PC-3 (cell line): ENCODE results near the gene STAC2. TPM values are rescaled to one million over a fixed set of nuclear protein-coding genes. Genes with fewer than 3 reads are reported as not detected.
A peak's percentile ranks its signal among the peaks of the same experiment; 100 is the strongest.

Experiments used
- ATAC-seq: fragments of 200-7000 bp; cut with Tn5 transposase; 2 replicates; pipeline ENCODE4 v1.9.1; 2020; ENCODE audit warnings: mild to moderate bottlenecking, moderate library complexity
- BruUV-seq: library from RNA; stranded (reverse); fragments of 400-500 nt; replicated peaks from 2 replicates; lab custom pipeline; 2021; lab: Mats Ljungman, UMichigan
- CTCF ChIA-PET: fragments of 300-600 bp; sonication (Branson Sonifier 250); formaldehyde crosslinking; loops from one replicate; lab custom pipeline; 2022; ENCODE audit warnings: antibody characterized with exemption; lab: Charles Lee
- POLR2A ChIA-PET: fragments of 300-600 bp; sonication (Branson Sonifier 250); formaldehyde crosslinking; loops from one replicate; lab custom pipeline; 2022; ENCODE audit warnings: antibody characterized with exemption; ENCODE audit not compliant: unreplicated experiment; lab: Charles Lee
- DNase-seq: peaks from one replicate; pipeline ENCODE4 v3.0.0-alpha.2; 2015
- H2AFZ ChIP-seq: fragments of 300-600 bp; sonication (generic); 2 replicates; pipeline ENCODE4 v1.6.0; 2016; ENCODE audit warnings: antibody characterized with exemption, low read length
- H3F3A ChIP-seq: fragments of 300-600 bp; sonication (generic); one replicate; pipeline ENCODE4 v1.6.0; 2017; ENCODE audit warnings: antibody characterized with exemption, low read length, control low read depth, mild to moderate bottlenecking; ENCODE audit not compliant: unreplicated experiment
- H3K27ac ChIP-seq: fragments of 300-600 bp; sonication (generic); 2 replicates; pipeline ENCODE4 v1.5.1; 2016; ENCODE audit warnings: mild to moderate bottlenecking, low read length
- H3K27me3 ChIP-seq: fragments of 300-600 bp; sonication (generic); 2 replicates; pipeline ENCODE4 v1.6.1; 2016; ENCODE audit warnings: low read length, mixed read lengths
- H3K36me3 ChIP-seq: fragments of 300-600 bp; sonication (generic); 2 replicates; pipeline ENCODE4 v1.6.1; 2016; ENCODE audit warnings: low read depth, mixed run types, low read length, mixed read lengths
- H3K4me1 ChIP-seq: fragments of 300-600 bp; sonication (generic); 2 replicates; pipeline ENCODE4 v1.5.1; 2016; ENCODE audit warnings: low read length; ENCODE audit not compliant: insufficient read depth
- H3K4me2 ChIP-seq: fragments of 300-600 bp; sonication (generic); 2 replicates; pipeline ENCODE4 v1.6.0; 2016; ENCODE audit warnings: low read length
- H3K4me3 ChIP-seq: fragments of 300-600 bp; sonication (generic); 2 replicates; pipeline ENCODE4 v1.5.1; 2016; ENCODE audit warnings: mild to moderate bottlenecking, low read length, mixed read lengths
- H3K79me2 ChIP-seq: fragments of 300-600 bp; sonication (generic); 2 replicates; pipeline ENCODE4 v1.6.1; 2017; ENCODE audit warnings: low read length, mixed read lengths
- H3K9ac ChIP-seq: fragments of 300-600 bp; sonication (generic); 2 replicates; pipeline ENCODE4 v1.6.0; 2016; ENCODE audit warnings: mild to moderate bottlenecking, low read length
- H3K9me2 ChIP-seq: fragments of 300-600 bp; sonication (generic); replicated peaks from 2 replicates; pipeline ENCODE4 v1.6.1; 2016; ENCODE audit warnings: mixed run types, low read length, mixed read lengths
- H3K9me3 ChIP-seq: fragments of 300-600 bp; sonication (generic); 2 replicates; pipeline ENCODE4 v1.6.1; 2016; ENCODE audit warnings: low read length, mixed read lengths
- H4K20me1 ChIP-seq: fragments of 300-600 bp; sonication (generic); 2 replicates; pipeline ENCODE4 v1.6.1; 2016; ENCODE audit warnings: low read length, mixed read lengths
- EZH2 ChIP-seq: fragments of 300-600 bp; sonication (generic); IDR thresholded peaks from one replicate; pipeline ENCODE4 v1.6.1; 2017; ENCODE audit warnings: antibody characterized with exemption, mild to moderate bottlenecking, low read length; ENCODE audit not compliant: unreplicated experiment
- EZH2phosphoT487 ChIP-seq: fragments of 300-600 bp; sonication (generic); IDR thresholded peaks from 2 replicates; pipeline ENCODE4 v1.6.1; 2018; ENCODE audit warnings: mild to moderate bottlenecking, antibody characterized with exemption, low read length, borderline replicate concordance
- intact Hi-C: fragments of 100-400 bp; cut with micrococcal nuclease; formaldehyde crosslinking; loops from 2 replicates; pipeline ENCODE4 v1.9.0; 2023
- total RNA-seq: library from RNA; depleted of rRNA; stranded (reverse); fragments of >200 nt; gene quantifications from 2 replicates; pipeline ENCODE4 v1.2.3, GENCODE V29; 2014
- TF ChIP-seq, protein P1 (sequence below): fragments of 300-600 bp; sonication (generic); conservative IDR thresholded peaks from 2 replicates; pipeline ENCODE4 v1.5.1; 2017; ENCODE audit warnings: antibody characterized with exemption, low read depth, mild to moderate bottlenecking, low read length

Gene STAC2
- total RNA-seq, 1 experiment from 2014 or later = not detected

DNA sequence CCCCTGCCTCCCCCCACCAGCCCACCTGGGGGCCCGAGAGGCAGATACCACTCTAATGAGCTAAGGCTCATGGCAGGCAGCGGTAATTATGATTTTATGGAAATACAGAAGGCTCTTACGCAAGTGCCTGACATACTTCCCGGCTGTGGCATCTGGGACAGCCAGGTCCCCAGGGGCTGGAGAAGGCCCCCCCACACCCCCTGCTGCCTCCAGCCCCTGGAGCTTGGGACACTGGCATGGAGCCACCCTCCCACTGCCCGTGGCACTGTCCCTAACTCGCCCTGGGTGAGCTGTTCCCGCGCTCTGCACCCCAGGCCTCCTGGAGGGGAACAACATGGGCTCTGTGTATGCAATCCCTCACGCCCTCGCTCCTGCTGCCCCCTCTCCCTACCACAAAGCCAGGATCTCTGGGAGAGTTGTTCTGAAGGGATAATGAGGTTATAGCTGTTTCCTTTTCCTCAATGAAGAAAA lies 5.4 kb upstream of the STAC2 start:
- H3K79me2 ChIP-seq = no peaks in the 10 kb centered on the region
- intact Hi-C loops = loop anchor here (10.0 kb wide), 1 partner anchor 166 kb away; no protein-coding TSS in a partner anchor
- no peaks in the 10 kb centered on the region for H3F3A ChIP-seq
- DNase-seq (no peak), ATAC-seq (no peak)
- ChIA-PET POLR2A (no interaction called here), CTCF (interaction anchor here (0.6 kb wide), 1 partner anchor 80 kb away, joined by 6 read pairs; the partner anchor contains the start of gene PLXDC1)
- no peaks in the 10 kb centered on the region for H3K4me1 ChIP-seq
- no peaks in the 10 kb centered on the region; the same call in 1 of the 2 replicates for H3K36me3 ChIP-seq
- no TSS peak for BruUV-seq
- no peaks in the 10 kb centered on the region for H3K27me3 ChIP-seq
- no peaks in the 10 kb centered on the region for H4K20me1 ChIP-seq
- TF ChIP-seq EZH2 (no peak), EZH2phosphoT487 (no peak)
- TF ChIP-seq, protein P1, sequence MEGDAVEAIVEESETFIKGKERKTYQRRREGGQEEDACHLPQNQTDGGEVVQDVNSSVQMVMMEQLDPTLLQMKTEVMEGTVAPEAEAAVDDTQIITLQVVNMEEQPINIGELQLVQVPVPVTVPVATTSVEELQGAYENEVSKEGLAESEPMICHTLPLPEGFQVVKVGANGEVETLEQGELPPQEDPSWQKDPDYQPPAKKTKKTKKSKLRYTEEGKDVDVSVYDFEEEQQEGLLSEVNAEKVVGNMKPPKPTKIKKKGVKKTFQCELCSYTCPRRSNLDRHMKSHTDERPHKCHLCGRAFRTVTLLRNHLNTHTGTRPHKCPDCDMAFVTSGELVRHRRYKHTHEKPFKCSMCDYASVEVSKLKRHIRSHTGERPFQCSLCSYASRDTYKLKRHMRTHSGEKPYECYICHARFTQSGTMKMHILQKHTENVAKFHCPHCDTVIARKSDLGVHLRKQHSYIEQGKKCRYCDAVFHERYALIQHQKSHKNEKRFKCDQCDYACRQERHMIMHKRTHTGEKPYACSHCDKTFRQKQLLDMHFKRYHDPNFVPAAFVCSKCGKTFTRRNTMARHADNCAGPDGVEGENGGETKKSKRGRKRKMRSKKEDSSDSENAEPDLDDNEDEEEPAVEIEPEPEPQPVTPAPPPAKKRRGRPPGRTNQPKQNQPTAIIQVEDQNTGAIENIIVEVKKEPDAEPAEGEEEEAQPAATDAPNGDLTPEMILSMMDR = no peak
- H3K4me2 ChIP-seq = no peak overlapping the region
- no peak overlapping the region for H3K9ac ChIP-seq
- H3K9me3 ChIP-seq = no peaks in the 10 kb centered on the region
- no peaks in the 10 kb centered on the region for H3K9me2 ChIP-seq
- H3K27ac ChIP-seq = no peak overlapping the region
- H2AFZ ChIP-seq = no peak overlapping the region
- no peak overlapping the region for H3K4me3 ChIP-seq

- Histone ChIP-seq H3K79me2 (no peaks in the 10 kb centered on the region), H3K36me3 (no peaks in the 10 kb centered on the region), H3K9me2 (no peaks in the 10 kb centered on the region), H3K9ac (no peak overlapping the region), H3K4me3 (no peak overlapping the region), H2AFZ (no peak overlapping the region), H3K4me2 (no peak overlapping the region), H3F3A (no peaks in the 10 kb centered on the region), H3K27ac (no peak overlapping the region), H3K27me3 (no peaks in the 10 kb centered on the region), H3K4me1 (no peaks in the 10 kb centered on the region), H3K9me3 (no peaks in the 10 kb centered on the region), H4K20me1 (no peaks in the 10 kb centered on the region)
- no peak for TF ChIP-seq EZH2
- TF ChIP-seq EZH2phosphoT487 = no peak
- TF ChIP-seq, protein P1 = no peak
- ChIA-PET CTCF (no interaction called here), POLR2A (no interaction called here)
- BruUV-seq = no TSS peak
- ATAC-seq = no peak
- intact Hi-C loops = loop anchor here (10.0 kb wide), 1 partner anchor 166 kb away; no protein-coding TSS in a partner anchor
- DNase-seq = no peak
Measured at GRCh38 chr17:39230361-39230760, 4.6 kb upstream of the STAC2 start.

DNA sequence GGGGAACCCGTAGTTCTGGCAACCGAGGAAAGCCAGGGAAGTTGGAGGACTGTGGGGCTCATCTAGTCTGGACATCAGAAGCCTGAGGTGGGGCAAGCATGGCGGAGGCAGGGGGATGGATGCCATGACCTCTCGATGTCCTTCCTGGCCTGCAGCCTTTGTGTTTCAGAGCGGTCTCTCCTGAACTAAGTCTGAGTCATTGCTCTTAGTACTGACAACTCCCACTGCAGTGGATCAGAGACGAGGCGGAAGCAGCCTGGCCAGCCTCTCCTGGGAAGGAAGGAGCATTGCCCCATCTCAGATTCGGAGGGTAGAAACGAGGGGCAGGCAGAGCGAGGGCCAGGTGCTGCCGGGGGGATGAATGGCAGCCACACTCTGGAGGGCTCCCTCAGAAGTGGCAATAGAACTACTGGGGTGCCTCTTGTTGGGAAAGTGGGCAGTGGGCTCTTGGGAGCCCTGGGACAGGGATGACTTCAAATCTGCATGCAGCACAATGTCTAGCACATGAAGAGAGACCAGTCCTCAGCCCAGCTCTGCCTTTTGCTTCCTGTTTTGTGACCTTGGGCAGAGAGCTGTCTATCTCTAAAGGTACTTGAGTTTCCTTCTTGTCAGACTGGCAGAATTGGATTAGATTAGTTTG lies 3.6 kb upstream of the STAC2 start:
- TF ChIP-seq, protein P1 = no peak
- TF ChIP-seq EZH2phosphoT487 = no peak
- no peak for TF ChIP-seq EZH2
- Histone ChIP-seq H3F3A (no peaks in the 10 kb centered on the region), H3K9me2 (no peaks in the 10 kb centered on the region), H3K36me3 (no peaks in the 10 kb centered on the region), H3K9me3 (no peaks in the 10 kb centered on the region), H4K20me1 (no peaks in the 10 kb centered on the region), H3K27me3 (no peaks in the 10 kb centered on the region), H3K4me1 (no peaks in the 10 kb centered on the region), H3K27ac (no peak overlapping the region), H3K4me2 (no peak overlapping the region), H3K79me2 (no peaks in the 10 kb centered on the region), H3K4me3 (no peak overlapping the region), H2AFZ (no peak overlapping the region), H3K9ac (no peak overlapping the region)
- no TSS peak for BruUV-seq
- DNase-seq (peak; percentile 42), ATAC-seq (peak; percentile 82)
- ChIA-PET CTCF (interaction anchor here (0.7 kb wide), 1 partner anchor 471 kb away, joined by 5 read pairs; the partner anchor contains the start of gene ERBB2), POLR2A (no interaction called here)
- intact Hi-C loops = no loop called here
